SK-N-SH (cell line): ENCODE measurements around the gene GPR107. TPM values are rescaled to one million over a fixed set of nuclear protein-coding genes. Genes with fewer than 3 reads are reported as not detected.
A peak's percentile ranks its signal among the peaks of the same experiment; 100 is the strongest.

ENCODE experiments used
- CTCF ChIA-PET: fragments of 300-600, 350-600 bp; formaldehyde crosslinking; extraction: SDS; loops from one replicate; lab custom pipeline; 2021; lab: Yijun Ruan, JAX
- POLR2A ChIA-PET: fragments of 350-600 bp; sonication (Branson Sonifier 250); formaldehyde crosslinking; extraction: SDS; loops from one replicate; lab custom pipeline; 2020; ENCODE audit warnings: antibody characterized with exemption, inconsistent platforms; lab: Yijun Ruan, JAX
- DNase-seq: peaks from one replicate; pipeline ENCODE4 v3.0.0; 2012
- H2AFZ ChIP-seq: fragments of 200-600 bp; sonication (generic); 2 replicates; pipeline ENCODE4 v1.8.1; 2016; ENCODE audit warnings: antibody characterized with exemption, mild to moderate bottlenecking, low read depth
- H3F3A ChIP-seq: fragments of 200-600 bp; sonication (generic); replicated peaks from 2 replicates; pipeline ENCODE3; 2016; ENCODE audit warnings: antibody characterized with exemption, mild to moderate bottlenecking; ENCODE audit not compliant: insufficient read depth
- H3K27ac ChIP-seq, 2 experiments: fragments of 200-500 bp in 1 of 2; fragments of 200-600 bp in 1 of 2; sonication (Bioruptor generic) in 1 of 2; sonication (generic), shearing (Covaris generic) in 1 of 2; 2 replicates each; pipeline versions ENCODE4 v1.5.1 to v1.6.1; 2014 to 2016; ENCODE audit warnings: low read depth in 2 of 2, inconsistent platforms in 1 of 2, low read length in 1 of 2, mild to moderate bottlenecking in 1 of 2, mixed read lengths in 1 of 2
- H3K27me3 ChIP-seq: fragments of 200-600 bp; sonication (generic), shearing (Covaris generic); 2 replicates; pipeline ENCODE4 v1.6.1; 2016; ENCODE audit warnings: mixed run types; ENCODE audit not compliant: insufficient read depth
- H3K36me3 ChIP-seq, 2 experiments: fragments of 200-500 bp in 1 of 2; fragments of 200-600 bp in 1 of 2; sonication (Bioruptor generic) in 1 of 2; sonication (generic) in 1 of 2; replicated peaks in 1 of 2; 2 replicates each; pipeline versions ENCODE3 to v1.5.1; 2014 to 2016; ENCODE audit warnings: low read length in 1 of 2, mild to moderate bottlenecking in 1 of 2; ENCODE audit not compliant: insufficient read depth in 2 of 2, control insufficient read depth in 1 of 2
- H3K4me1 ChIP-seq, 2 experiments: fragments of 200-500 bp in 1 of 2; fragments of 200-600 bp in 1 of 2; sonication (Bioruptor generic) in 1 of 2; sonication (generic), shearing (Covaris generic) in 1 of 2; 2 replicates each; pipeline versions ENCODE4 v1.5.1 to v1.6.1; 2014 to 2016; ENCODE audit warnings: low read depth in 1 of 2, low read length in 1 of 2, mixed run types in 1 of 2; ENCODE audit not compliant: insufficient read depth in 2 of 2, control insufficient read depth in 1 of 2
- H3K4me2 ChIP-seq: fragments of 200-600 bp; sonication (generic), shearing (Covaris generic); 2 replicates; pipeline ENCODE4 v1.6.1; 2017; ENCODE audit warnings: mixed run types
- H3K4me3 ChIP-seq, 2 experiments: fragments of 200-500 bp in 1 of 2; fragments of 200-600 bp in 1 of 2; sonication (Bioruptor generic) in 1 of 2; sonication (generic), shearing (Covaris generic) in 1 of 2; 2 replicates each; pipeline versions ENCODE4 v1.5.1 to v1.8.1; 2014 to 2016; ENCODE audit warnings: low read depth in 2 of 2, inconsistent platforms in 1 of 2, low read length in 1 of 2, mild to moderate bottlenecking in 1 of 2, mixed read lengths in 1 of 2, moderate library complexity in 1 of 2
- H3K79me2 ChIP-seq: fragments of 200-600 bp; sonication (generic); 2 replicates; pipeline ENCODE4 v1.8.1; 2017; ENCODE audit warnings: mild to moderate bottlenecking; ENCODE audit not compliant: insufficient read depth
- H3K9ac ChIP-seq: fragments of 200-600 bp; sonication (generic); 2 replicates; pipeline ENCODE4 v1.6.1; 2017; ENCODE audit warnings: mixed run types
- H3K9me2 ChIP-seq: fragments of 200-600 bp; sonication (generic); 2 replicates; pipeline ENCODE4 v1.6.1; 2017; ENCODE audit warnings: mixed run types
- H3K9me3 ChIP-seq: fragments of 200-600 bp; sonication (generic); 2 replicates; pipeline ENCODE4 v1.6.1; 2017; ENCODE audit warnings: mixed run types, mild to moderate bottlenecking, moderate library complexity
- H4K20me1 ChIP-seq: fragments of 200-600 bp; sonication (generic); 2 replicates; pipeline ENCODE4 v1.6.1; 2017; ENCODE audit warnings: mild to moderate bottlenecking, mixed run types; ENCODE audit not compliant: insufficient read depth
- EZH2phosphoT487 ChIP-seq: fragments of 200-600 bp; sonication (generic); IDR thresholded peaks from 2 replicates; pipeline ENCODE4 v1.6.1; 2017; ENCODE audit warnings: low read depth, mixed run types, mild to moderate bottlenecking, antibody characterized with exemption, moderate library complexity, borderline replicate concordance
- FOSL2 ChIP-seq: IDR thresholded peaks from 2 replicates; pipeline ENCODE4 v1.4.0; 2012; ENCODE audit warnings: low read depth, mild to moderate bottlenecking, moderate library complexity, borderline replicate concordance
- FOXM1 ChIP-seq: IDR thresholded peaks from 2 replicates; pipeline ENCODE4 v1.4.0; 2012; ENCODE audit warnings: low read depth, mild to moderate bottlenecking
- GABPA ChIP-seq: IDR thresholded peaks from 2 replicates; pipeline ENCODE4 v1.4.0; 2012; ENCODE audit warnings: low read depth, mild to moderate bottlenecking
- GATA2 ChIP-seq: sonication (generic); formaldehyde crosslinking; IDR thresholded peaks from 2 replicates; pipeline ENCODE4 v1.5.0; 2020; ENCODE audit warnings: mild to moderate bottlenecking, missing genetic modification reagents
- JUND ChIP-seq: IDR thresholded peaks from 2 replicates; pipeline ENCODE4 v1.4.0; 2012
- MEF2A ChIP-seq: IDR thresholded peaks from 2 replicates; pipeline ENCODE4 v1.4.0; 2012; ENCODE audit warnings: low read depth, borderline replicate concordance
- NRF1 ChIP-seq: IDR thresholded peaks from 2 replicates; pipeline ENCODE4 v1.6.1; 2012; ENCODE audit warnings: low read depth, mild to moderate bottlenecking, low read length
- POLR2AphosphoS5 ChIP-seq: IDR thresholded peaks from 2 replicates; pipeline ENCODE4 v1.6.1; 2012; ENCODE audit warnings: low read depth, low read length
- RFX5 ChIP-seq: IDR thresholded peaks from 2 replicates; pipeline ENCODE4 v1.6.1; 2012; ENCODE audit warnings: mild to moderate bottlenecking, improper control_type of control experiment, low read length
- RXRA ChIP-seq: IDR thresholded peaks from 2 replicates; pipeline ENCODE4 v1.4.0; 2012; ENCODE audit warnings: low read depth, mild to moderate bottlenecking, borderline replicate concordance
- SIN3A ChIP-seq: IDR thresholded peaks from 2 replicates; pipeline ENCODE4 v1.6.1; 2012; ENCODE audit warnings: low read depth, mild to moderate bottlenecking, low read length, moderate library complexity, borderline replicate concordance
- TCF12 ChIP-seq: IDR thresholded peaks from 2 replicates; pipeline ENCODE4 v1.4.0; 2012
- TEAD4 ChIP-seq: IDR thresholded peaks from 2 replicates; pipeline ENCODE4 v1.4.0; 2012; ENCODE audit warnings: mild to moderate bottlenecking, borderline replicate concordance; ENCODE audit not compliant: insufficient read depth
- YY1 ChIP-seq: IDR thresholded peaks from 2 replicates; pipeline ENCODE4 v1.4.0; 2012; ENCODE audit warnings: low read depth, mild to moderate bottlenecking
- whole genome bisulfite sequencing: methylation state at CpG from one replicate; pipeline ENCODE4 v1.1.6; 2017; ENCODE audit warnings: low lambda C conversion rate; 5-methylcytosine and 5-hydroxymethylcytosine counted together
- polyA plus RNA-seq, 3 experiments: library from polyadenylated mRNA; depleted of rRNA; stranded (reverse); fragments of >200 nt; gene quantifications; 2 replicates each; pipeline ENCODE4 v1.2.3, GENCODE V29; 2012
- TF ChIP-seq, protein P1 (sequence below): fragments of 150-350 bp; IDR thresholded peaks from 2 replicates; pipeline ENCODE4 v1.6.1; 2017; ENCODE audit warnings: antibody characterized with exemption, low read length, low read depth, borderline replicate concordance
- TF ChIP-seq, protein P2 (sequence below): IDR thresholded peaks from 2 replicates; pipeline ENCODE4 v1.4.0; 2012; ENCODE audit warnings: low read depth

Gene GPR107
- polyA plus RNA-seq, 1 of the 3 experiments (the other 2 are of a cell fraction) = 23.0 TPM

DNA sequence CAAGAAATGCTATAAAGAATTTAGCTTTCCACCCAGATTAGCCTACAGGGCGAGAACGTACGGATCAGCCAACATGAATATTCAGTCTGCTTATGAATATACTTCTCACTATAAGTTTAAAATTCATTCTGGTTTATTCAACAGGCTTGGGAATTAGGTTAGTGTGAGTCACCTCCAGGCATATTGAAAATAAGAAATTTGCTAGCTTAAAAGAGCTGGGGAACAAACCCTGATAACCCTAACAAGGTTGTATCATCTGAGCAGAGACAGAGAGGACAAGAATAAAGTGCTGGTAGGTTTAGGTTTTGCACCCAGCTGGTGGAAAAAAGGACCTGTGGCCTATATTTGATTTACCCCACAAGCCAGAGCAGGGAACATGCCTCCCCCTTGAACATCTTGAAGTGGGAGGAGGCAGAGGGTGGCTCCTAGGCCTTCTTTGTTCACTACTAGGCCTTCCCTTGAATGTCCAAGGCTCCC, 23.0 kb upstream of the GPR107 start (continued):
- TF ChIP-seq, protein P1, sequence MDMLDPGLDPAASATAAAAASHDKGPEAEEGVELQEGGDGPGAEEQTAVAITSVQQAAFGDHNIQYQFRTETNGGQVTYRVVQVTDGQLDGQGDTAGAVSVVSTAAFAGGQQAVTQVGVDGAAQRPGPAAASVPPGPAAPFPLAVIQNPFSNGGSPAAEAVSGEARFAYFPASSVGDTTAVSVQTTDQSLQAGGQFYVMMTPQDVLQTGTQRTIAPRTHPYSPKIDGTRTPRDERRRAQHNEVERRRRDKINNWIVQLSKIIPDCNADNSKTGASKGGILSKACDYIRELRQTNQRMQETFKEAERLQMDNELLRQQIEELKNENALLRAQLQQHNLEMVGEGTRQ = no peak
- TF ChIP-seq NRF1 (no peak), RXRA (no peak), GABPA (no peak), POLR2AphosphoS5 (no peak), RFX5 (no peak)

DNA sequence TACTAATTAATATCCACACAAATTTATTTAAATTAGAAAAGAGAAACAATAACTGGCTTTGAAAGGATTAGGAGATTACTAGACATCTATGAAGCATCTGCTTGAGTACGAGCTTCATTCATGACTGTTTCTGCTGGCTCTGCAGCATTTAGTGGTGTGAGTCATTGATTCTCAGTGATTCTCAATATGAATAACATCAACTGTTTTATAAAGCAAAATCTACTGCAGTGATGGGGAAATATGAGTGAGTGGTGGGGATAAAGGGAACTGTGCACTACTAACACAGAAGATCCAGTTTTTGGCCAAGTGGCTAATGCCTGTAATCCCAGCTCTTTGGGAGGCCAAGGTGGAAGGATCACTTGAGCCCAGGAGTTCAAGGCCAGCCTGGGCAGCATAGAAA, 19.1 kb upstream of the GPR107 start:
- Histone ChIP-seq H3K27me3 (no peaks in the 10 kb centered on the region), H3F3A (peaks cover 16% of the 10 kb centered on the region), H4K20me1 (peaks cover 49% of the 10 kb centered on the region), H2AFZ (no peak overlapping the region)
- TF ChIP-seq FOXM1 (no peak), GATA2 (CRISPR knock-in tag) (no peak), FOSL2 (peak; percentile 84), YY1 (no peak), TCF12 (peak; percentile 30; the same call in 1 of the 2 replicates), JUND (peak; percentile 57; the same call in 1 of the 2 replicates), SIN3A (no peak), MEF2A (no peak), EZH2phosphoT487 (no peak), RFX5 (no peak), NRF1 (no peak), TEAD4 (no peak)
- TF ChIP-seq, protein P1 = no peak
- TF ChIP-seq, protein P2, sequence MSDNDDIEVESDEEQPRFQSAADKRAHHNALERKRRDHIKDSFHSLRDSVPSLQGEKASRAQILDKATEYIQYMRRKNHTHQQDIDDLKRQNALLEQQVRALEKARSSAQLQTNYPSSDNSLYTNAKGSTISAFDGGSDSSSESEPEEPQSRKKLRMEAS = no peak
- TF ChIP-seq, all 33 proteins: peak for 3
- CTCF ChIA-PET = interaction anchor here (1.3 kb wide), 1 partner anchor 130 kb away, joined by 3 read pairs; no protein-coding TSS in a partner anchor
- POLR2A ChIA-PET = no interaction called here
- Histone ChIP-seq H3K36me3 (no peaks in the 10 kb centered on the region), H3K4me1 (peaks cover 0 to 38% of the 10 kb centered on the region in 2 experiments; a peak in 2 of 4 replicates), H3K79me2 (peaks cover 92% of the 10 kb centered on the region), H3K27ac (peak overlapping the region in 1 of 2 experiments; percentile 67; a peak in 2 of 4 replicates), H3K9ac (no peak overlapping the region), H3K9me3 (no peaks in the 10 kb centered on the region), H3K4me3 (no peak overlapping the region), H3K4me2 (peak overlapping the region; percentile 48; the same call in 1 of the 2 replicates), H3K9me2 (no peaks in the 10 kb centered on the region)
- WGBS = 7% methylated on average over 1 of the region's 1 CpG
- DNase-seq = no peak
